ENCODE data around the gene HTR1D. TPM values are rescaled to one million over a fixed set of nuclear protein-coding genes. Genes with fewer than 3 reads are reported as not detected.

The HTR1D gene
- polyA plus RNA-seq, 1 donor from 2014 or later: not detected

- Histone ChIP-seq H3K27ac (ENCODE audit: low read length) (no peak overlapping the region), H4K20me1 (ENCODE audit: insufficient read depth) (no peaks in the 10 kb centered on the region), H3K9me3 (ENCODE audit: low read length) (no peaks in the 10 kb centered on the region), H3K4me3 (ENCODE audit: low read length) (no peak overlapping the region), H3F3A (ENCODE audit: insufficient read depth, low read length, poor library complexity, severe bottlenecking) (no peaks in the 10 kb centered on the region), H3K36me3 (ENCODE audit: insufficient read depth, low read length) (no peaks in the 10 kb centered on the region), H3K9me2 (ENCODE audit: insufficient read depth, low read length) (no peaks in the 10 kb centered on the region), H3K4me2 (ENCODE audit: low read length) (no peak overlapping the region), H3K9ac (ENCODE audit: low read length) (no peak overlapping the region), H2AFZ (ENCODE audit: low read depth, low read length) (no peak overlapping the region), H3K79me2 (replicated peaks; ENCODE audit: insufficient read depth, low read length) (no peaks in the 10 kb centered on the region), H3K27me3 (ENCODE audit: insufficient read depth, low read depth, low read length) (no peaks in the 10 kb centered on the region)
- TF ChIP-seq EP300 (conservative IDR thresholded peaks at IDR 0.05; ENCODE audit: poor library complexity, severe bottlenecking) (no peak), EZH2 (IDR thresholded peaks at IDR 0.05; ENCODE audit: borderline replicate concordance, insufficient read depth, low read length, poor library complexity, severe bottlenecking) (no peak), RAD21 (conservative IDR thresholded peaks at IDR 0.05) (no peak), MXI1 (conservative IDR thresholded peaks at IDR 0.05; ENCODE audit: poor library complexity, severe bottlenecking) (no peak), CTCF (IDR thresholded peaks at IDR 0.05; ENCODE audit: poor library complexity, severe bottlenecking) (no peak), SMC3 (conservative IDR thresholded peaks at IDR 0.05; ENCODE audit: poor library complexity) (no peak), POLR2AphosphoS5 (IDR thresholded peaks at IDR 0.05) (no peak), REST (IDR thresholded peaks at IDR 0.05; ENCODE audit: borderline replicate concordance) (no peak), TAF1 (IDR thresholded peaks at IDR 0.05; ENCODE audit: low read depth) (no peak)
Measured at GRCh38 chr1:23194119-23194984, 22.9 kb downstream of the HTR1D start.

- Histone ChIP-seq H3K9me3 (ENCODE audit: low read length) (no peaks in the 10 kb centered on the region), H3K27ac (ENCODE audit: low read length) (no peak overlapping the region), H4K20me1 (ENCODE audit: insufficient read depth) (no peaks in the 10 kb centered on the region), H3F3A (ENCODE audit: insufficient read depth, low read length, poor library complexity, severe bottlenecking) (no peaks in the 10 kb centered on the region), H2AFZ (ENCODE audit: low read depth, low read length) (no peak overlapping the region), H3K4me3 (ENCODE audit: low read length) (no peak overlapping the region), H3K4me2 (ENCODE audit: low read length) (no peak overlapping the region), H3K27me3 (ENCODE audit: insufficient read depth, low read depth, low read length) (no peaks in the 10 kb centered on the region), H3K36me3 (ENCODE audit: insufficient read depth, low read length) (no peaks in the 10 kb centered on the region), H3K9ac (ENCODE audit: low read length) (no peak overlapping the region), H3K79me2 (replicated peaks; ENCODE audit: insufficient read depth, low read length) (no peaks in the 10 kb centered on the region), H3K9me2 (ENCODE audit: insufficient read depth, low read length) (no peaks in the 10 kb centered on the region)
- TF ChIP-seq REST (IDR thresholded peaks at IDR 0.05; ENCODE audit: borderline replicate concordance) (no peak), EP300 (conservative IDR thresholded peaks at IDR 0.05; ENCODE audit: poor library complexity, severe bottlenecking) (no peak), CTCF (IDR thresholded peaks at IDR 0.05; ENCODE audit: poor library complexity, severe bottlenecking) (no peak), MXI1 (conservative IDR thresholded peaks at IDR 0.05; ENCODE audit: poor library complexity, severe bottlenecking) (no peak), SMC3 (conservative IDR thresholded peaks at IDR 0.05; ENCODE audit: poor library complexity) (no peak), POLR2AphosphoS5 (IDR thresholded peaks at IDR 0.05) (no peak), TAF1 (IDR thresholded peaks at IDR 0.05; ENCODE audit: low read depth) (no peak), RAD21 (conservative IDR thresholded peaks at IDR 0.05) (no peak), EZH2 (IDR thresholded peaks at IDR 0.05; ENCODE audit: borderline replicate concordance, insufficient read depth, low read length, poor library complexity, severe bottlenecking) (no peak)
Measured at GRCh38 chr1:23193391-23194118, 23.7 kb downstream of the HTR1D start.
